ENCODE measurements around the gene ADCY6.
"Not testable (repeated sequence)": the region's sequence is repeated elsewhere in the genome, so short reads cannot be mapped to it uniquely, and the experiment has no call there.

Gene ADCY6

DNA sequence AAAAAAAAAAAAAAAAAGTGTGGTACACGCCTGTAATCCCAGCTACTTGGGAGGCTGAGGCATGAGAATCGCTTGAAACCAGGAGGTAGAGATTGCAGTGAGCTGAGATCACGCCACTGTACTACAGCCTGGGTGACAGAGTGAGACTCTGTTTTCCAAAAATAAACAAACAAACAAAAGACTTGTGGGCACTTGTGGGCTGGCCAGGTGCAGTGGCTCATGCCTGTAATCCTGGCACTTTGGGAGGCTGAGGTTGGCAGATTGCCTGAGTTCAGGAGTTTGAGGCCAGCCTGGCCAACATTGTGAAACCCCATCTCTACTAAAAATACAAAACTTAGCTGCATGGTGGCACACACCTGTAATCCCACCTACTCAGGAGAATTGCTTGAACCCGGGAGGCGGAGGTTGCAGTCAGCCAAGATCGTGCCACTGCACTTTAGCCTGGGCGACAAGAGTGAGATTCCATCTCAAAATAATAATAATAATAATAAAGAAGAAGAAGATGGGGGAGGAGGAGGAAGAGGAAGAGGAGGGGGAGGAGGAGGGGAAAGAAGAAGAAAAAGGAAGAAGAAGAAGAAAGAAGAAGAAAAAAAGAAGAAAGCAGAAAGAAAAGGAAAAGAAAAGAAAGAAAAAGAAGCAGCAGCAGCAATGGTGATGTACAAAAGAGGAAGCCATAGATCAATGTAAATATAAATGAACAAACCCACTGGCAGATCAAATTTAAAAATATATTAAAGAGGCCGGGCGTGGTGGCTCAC, 44.5 kb downstream of the ADCY6 start:
- Histone ChIP-seq H3K36me3 (ENCODE audit: control insufficient read depth in 1 of 2, insufficient read depth in 2 of 2, low read length in 2 of 2) (no peaks in the 10 kb centered on the region), H3K27me3 (ENCODE audit: low read depth, low read length) (no peaks in the 10 kb centered on the region), H3K9me3 (ENCODE audit: control insufficient read depth in 1 of 2, low read length in 2 of 2) (no peaks in the 10 kb centered on the region), H3K27ac (ENCODE audit: low read length) (no peak overlapping the region), H3K4me1 (ENCODE audit: control insufficient read depth in 1 of 2, insufficient read depth in 2 of 2, low read length in 2 of 2) (no peaks in the 10 kb centered on the region), H3K4me3 (ENCODE audit: low read depth in 1 of 2, low read length in 2 of 2) (no peak overlapping the region)

DNA sequence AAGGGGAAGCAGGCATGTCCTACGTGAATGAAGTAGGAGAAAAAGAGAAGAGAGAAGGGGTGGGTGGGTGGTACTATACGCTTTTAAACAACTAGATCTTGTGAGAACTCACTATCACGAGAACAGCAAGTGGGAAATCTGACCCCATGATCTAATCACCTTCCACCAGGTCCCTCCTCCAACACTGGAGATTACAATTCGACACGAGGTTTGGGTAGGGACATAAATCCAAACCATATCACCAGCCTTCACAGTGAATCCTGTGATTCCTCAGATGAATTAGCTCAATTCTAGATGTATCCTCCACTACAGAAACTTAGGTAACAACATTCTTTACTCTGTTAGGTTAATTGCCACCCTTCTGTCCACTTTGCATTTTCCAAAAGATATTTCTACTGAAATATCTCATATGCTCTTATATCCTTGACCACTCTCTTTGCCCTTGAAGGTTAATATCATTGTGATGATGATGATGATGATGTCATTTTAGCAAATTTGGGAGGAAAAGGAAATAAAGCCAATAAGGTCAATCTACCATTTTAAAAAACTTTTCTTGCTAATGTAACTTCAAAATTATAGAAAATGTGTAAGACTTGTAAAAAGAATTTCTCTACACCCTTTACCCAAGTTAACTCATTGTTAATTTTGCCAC, 49.1 kb downstream of the ADCY6 start:
- Histone ChIP-seq H3K9me3 (ENCODE audit: control insufficient read depth in 1 of 2, low read length in 2 of 2) (no peaks in the 10 kb centered on the region), H3K4me1 (ENCODE audit: control insufficient read depth in 1 of 2, insufficient read depth in 2 of 2, low read length in 2 of 2) (no peaks in the 10 kb centered on the region), H3K27ac (ENCODE audit: low read length) (no peak overlapping the region), H3K36me3 (ENCODE audit: control insufficient read depth in 1 of 2, insufficient read depth in 2 of 2, low read length in 2 of 2) (no peaks in the 10 kb centered on the region), H3K4me3 (ENCODE audit: low read depth in 1 of 2, low read length in 2 of 2) (no peak overlapping the region), H3K27me3 (ENCODE audit: low read depth, low read length) (no peaks in the 10 kb centered on the region)

DNA sequence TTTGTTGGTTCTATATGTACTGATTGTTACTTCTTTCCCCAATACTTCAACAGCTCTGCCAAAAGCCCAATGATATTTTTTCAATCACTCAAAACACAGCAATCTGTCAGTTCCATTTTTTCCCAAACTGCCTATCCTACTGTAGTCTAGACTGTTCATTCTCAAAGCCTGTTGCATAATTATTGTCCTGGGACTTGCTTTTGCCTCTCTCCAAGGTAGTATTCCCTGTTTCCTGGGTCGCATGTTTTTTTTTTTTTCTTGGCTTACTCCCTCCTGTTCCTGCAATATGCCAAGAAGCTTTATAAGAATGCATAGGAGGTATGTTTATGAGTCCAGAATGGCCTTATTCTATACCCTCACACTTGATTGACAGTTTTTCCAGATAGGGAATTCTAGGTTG, 52.4 kb downstream of the ADCY6 start:
- Histone ChIP-seq H3K36me3 (ENCODE audit: control insufficient read depth in 1 of 2, insufficient read depth in 2 of 2, low read length in 2 of 2) (no peaks in the 10 kb centered on the region), H3K27ac (ENCODE audit: low read length) (no peak overlapping the region), H3K27me3 (ENCODE audit: low read depth, low read length) (no peaks in the 10 kb centered on the region), H3K4me1 (ENCODE audit: control insufficient read depth in 1 of 2, insufficient read depth in 2 of 2, low read length in 2 of 2) (no peaks in the 10 kb centered on the region), H3K4me3 (ENCODE audit: low read depth in 1 of 2, low read length in 2 of 2) (no peak overlapping the region), H3K9me3 (ENCODE audit: control insufficient read depth in 1 of 2, low read length in 2 of 2) (no peaks in the 10 kb centered on the region)

DNA sequence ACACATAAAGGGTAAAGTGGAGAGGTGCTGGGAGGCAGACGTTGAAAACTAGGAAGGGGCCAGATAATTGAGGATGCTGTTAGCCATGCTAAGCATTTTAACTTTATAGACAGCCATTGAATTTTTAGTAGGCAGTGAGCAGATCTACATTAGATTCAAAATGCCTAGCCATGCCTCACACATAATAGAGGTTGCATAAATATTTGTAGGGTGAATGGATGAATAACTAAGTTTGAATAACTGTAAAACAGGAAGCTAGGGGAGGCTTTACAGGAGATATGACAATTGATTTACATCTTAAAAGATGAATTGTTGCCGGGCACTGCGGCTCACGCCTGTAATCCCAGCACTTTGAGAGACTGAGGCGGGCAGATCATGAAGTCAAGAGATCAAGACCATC, 60.1 kb downstream of the ADCY6 start:
- Histone ChIP-seq H3K27ac (ENCODE audit: low read length) (no peak overlapping the region), H3K4me3 (ENCODE audit: low read depth in 1 of 2, low read length in 2 of 2) (no peak overlapping the region), H3K27me3 (ENCODE audit: low read depth, low read length) (no peaks in the 10 kb centered on the region), H3K36me3 (ENCODE audit: control insufficient read depth in 1 of 2, insufficient read depth in 2 of 2, low read length in 2 of 2) (no peaks in the 10 kb centered on the region), H3K9me3 (ENCODE audit: control insufficient read depth in 1 of 2, low read length in 2 of 2) (no peaks in the 10 kb centered on the region), H3K4me1 (ENCODE audit: control insufficient read depth in 1 of 2, insufficient read depth in 2 of 2, low read length in 2 of 2) (no peaks in the 10 kb centered on the region)

DNA sequence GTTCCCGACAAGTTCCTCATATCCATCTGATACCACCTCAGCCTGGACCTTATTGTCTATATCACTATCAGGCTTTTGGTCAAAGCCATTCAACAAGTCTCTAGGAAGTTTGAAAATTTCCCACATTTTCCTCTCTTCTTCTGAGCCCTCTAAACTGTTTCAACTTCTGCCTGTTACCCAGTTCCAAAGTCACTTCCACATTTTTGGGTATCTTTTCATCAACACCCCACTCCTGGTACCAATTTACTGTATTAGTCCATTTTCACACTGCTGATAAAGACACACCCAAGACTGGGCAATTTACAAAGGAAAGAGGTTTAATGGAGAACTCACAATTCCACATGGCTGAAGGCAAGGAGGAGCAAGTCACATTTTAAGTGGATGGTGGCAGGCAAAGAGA, 68.2 kb downstream of the ADCY6 start:
- H3K27me3 ChIP-seq (ENCODE audit: low read depth, low read length); H3K9me3 ChIP-seq (ENCODE audit: control insufficient read depth in 1 of 2, low read length in 2 of 2); H3K36me3 ChIP-seq (ENCODE audit: control insufficient read depth in 1 of 2, insufficient read depth in 2 of 2, low read length in 2 of 2); H3K27ac ChIP-seq (ENCODE audit: low read length); H3K4me3 ChIP-seq (ENCODE audit: low read depth in 1 of 2, low read length in 2 of 2); H3K4me1 ChIP-seq (ENCODE audit: control insufficient read depth in 1 of 2, insufficient read depth in 2 of 2, low read length in 2 of 2): not testable (repeated sequence)

DNA sequence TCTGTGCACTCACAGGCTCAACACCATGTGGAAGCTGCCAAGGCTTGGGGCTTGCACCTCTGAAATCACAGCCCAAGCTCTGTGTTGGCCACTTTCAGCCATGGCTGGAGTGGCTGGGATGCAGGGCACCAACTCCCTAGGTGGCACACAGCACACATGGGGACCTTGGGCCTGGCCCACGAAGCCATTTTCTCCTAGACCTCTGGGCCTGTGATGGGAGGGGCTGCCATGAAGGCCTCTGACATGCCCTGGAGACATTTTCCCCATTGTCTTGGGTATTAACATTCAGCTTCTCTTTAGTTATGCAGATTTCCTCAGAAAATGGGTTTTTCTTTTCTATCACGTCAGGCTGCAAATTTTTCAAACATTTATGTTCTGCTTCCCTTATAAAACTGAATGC, 68.7 kb downstream of the ADCY6 start:
- H3K9me3 ChIP-seq (ENCODE audit: control insufficient read depth in 1 of 2, low read length in 2 of 2); H3K4me1 ChIP-seq (ENCODE audit: control insufficient read depth in 1 of 2, insufficient read depth in 2 of 2, low read length in 2 of 2); H3K4me3 ChIP-seq (ENCODE audit: low read depth in 1 of 2, low read length in 2 of 2); H3K27ac ChIP-seq (ENCODE audit: low read length); H3K27me3 ChIP-seq (ENCODE audit: low read depth, low read length); H3K36me3 ChIP-seq (ENCODE audit: control insufficient read depth in 1 of 2, insufficient read depth in 2 of 2, low read length in 2 of 2): not testable (repeated sequence)

DNA sequence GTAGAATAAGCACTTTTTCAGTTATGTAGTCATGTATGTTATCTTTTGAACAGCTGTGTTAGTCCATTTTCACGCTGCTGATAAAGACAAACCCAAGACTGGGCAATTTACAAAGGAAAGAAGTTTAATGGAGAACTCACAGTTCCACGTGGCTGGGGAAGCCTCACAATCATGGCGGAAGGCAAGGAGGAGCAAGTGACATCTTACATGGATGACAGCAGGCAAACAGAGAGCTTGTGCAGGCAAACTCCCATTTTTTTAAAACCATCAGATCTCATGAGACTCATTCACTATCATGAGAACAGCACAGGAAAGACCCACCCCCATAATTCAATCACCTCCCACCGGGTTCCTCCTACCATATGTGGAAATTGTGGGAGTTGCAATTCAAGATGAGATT, 69.9 kb downstream of the ADCY6 start:
- H3K4me3 ChIP-seq (ENCODE audit: low read depth in 1 of 2, low read length in 2 of 2); H3K27me3 ChIP-seq (ENCODE audit: low read depth, low read length); H3K36me3 ChIP-seq (ENCODE audit: control insufficient read depth in 1 of 2, insufficient read depth in 2 of 2, low read length in 2 of 2); H3K9me3 ChIP-seq (ENCODE audit: control insufficient read depth in 1 of 2, low read length in 2 of 2); H3K27ac ChIP-seq (ENCODE audit: low read length): not testable (repeated sequence)
- peaks cover 0 to 19% of the 10 kb centered on the region in 2 donors for H3K4me1 ChIP-seq (ENCODE audit: control insufficient read depth in 1 of 2, insufficient read depth in 2 of 2, low read length in 2 of 2)

DNA sequence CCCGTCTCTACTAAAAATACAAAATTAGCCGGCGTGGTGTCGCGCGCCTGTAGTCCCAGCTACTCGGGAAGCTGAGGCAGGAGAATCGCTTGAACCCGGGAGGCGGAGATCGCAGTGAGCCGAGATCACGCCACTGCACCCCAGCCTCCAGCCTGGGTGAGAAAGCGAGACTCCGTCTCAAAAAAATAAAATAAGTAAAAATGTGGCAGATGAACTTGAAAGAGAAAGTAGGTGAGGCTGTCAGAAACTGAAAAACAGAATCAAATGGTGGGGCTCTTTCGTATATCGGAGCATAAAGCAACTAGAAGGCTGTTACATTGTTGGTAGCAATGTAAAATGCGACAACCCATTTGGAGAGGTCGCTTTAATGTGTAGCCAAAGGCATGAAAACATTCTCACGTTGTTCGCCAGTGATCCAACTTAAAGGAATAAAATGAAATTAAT, 71.6 kb downstream of the ADCY6 start:
- H3K4me3 ChIP-seq (ENCODE audit: low read depth in 1 of 2, low read length in 2 of 2): peak overlapping the region; percentile 92 to 96
- peaks cover 0 to 30% of the 10 kb centered on the region in 2 donors for H3K4me1 ChIP-seq (ENCODE audit: control insufficient read depth in 1 of 2, insufficient read depth in 2 of 2, low read length in 2 of 2)
- H3K9me3 ChIP-seq (ENCODE audit: control insufficient read depth in 1 of 2, low read length in 2 of 2): peaks cover 0 to 8% of the 10 kb centered on the region in 2 donors
- H3K36me3 ChIP-seq (ENCODE audit: control insufficient read depth in 1 of 2, insufficient read depth in 2 of 2, low read length in 2 of 2): peaks cover 9 to 17% of the 10 kb centered on the region in 2 donors
- H3K27ac ChIP-seq (ENCODE audit: low read length): peak overlapping the region; percentile 99
- H3K27me3 ChIP-seq (ENCODE audit: low read depth, low read length): no peaks in the 10 kb centered on the region

DNA sequence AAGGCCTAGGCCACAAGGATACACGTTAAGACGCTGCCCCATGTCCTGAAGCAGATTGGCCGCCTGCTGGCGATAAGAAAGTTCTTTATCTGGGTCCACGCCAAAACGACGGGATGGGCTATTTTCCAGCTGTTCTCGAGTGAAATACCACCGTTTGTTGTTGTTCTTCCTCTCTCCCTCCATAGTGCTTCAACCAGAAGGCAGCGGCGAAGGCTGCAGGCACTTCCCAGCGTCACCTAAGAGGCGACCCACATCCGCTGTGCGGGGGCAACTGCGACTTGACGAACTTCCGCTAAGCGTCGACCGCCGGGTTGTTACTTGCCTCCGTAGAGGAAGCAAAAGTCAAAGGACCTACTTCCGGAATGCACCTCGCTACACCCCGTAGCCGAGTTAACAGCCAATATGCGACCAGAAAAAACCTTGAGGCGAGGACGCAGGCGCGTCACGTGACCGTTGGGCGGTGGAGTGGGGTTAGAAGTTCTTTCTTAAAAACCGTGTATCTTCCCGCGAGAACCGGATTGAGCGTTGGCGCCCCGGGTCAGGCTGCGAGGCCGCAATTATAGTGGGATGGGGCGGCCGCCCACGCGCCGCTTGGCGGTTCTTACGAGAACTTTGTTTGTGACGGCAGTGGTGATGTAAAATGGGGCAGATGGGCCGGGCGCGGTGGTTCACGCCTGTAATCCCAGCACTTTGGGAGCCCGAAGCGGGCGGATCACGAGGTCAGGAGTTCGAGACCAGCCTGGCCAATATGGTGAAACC, 72.2 kb downstream of the ADCY6 start, which contains the start of gene CCNT1:
TSS of gene CCNT1 (minus strand) at position 215 of the 759 bp plus-strand sequence. CDS start at position 183, 32 bp downstream.
- H3K27ac ChIP-seq (ENCODE audit: low read length): peak within 1 kb of the TSS; percentile 99
- H3K9me3 ChIP-seq (ENCODE audit: control insufficient read depth in 1 of 2, low read length in 2 of 2): peaks cover 0 to 8% of the 10 kb centered on the region in 2 donors
- peaks cover 0 to 30% of the 10 kb centered on the region in 2 donors for H3K4me1 ChIP-seq (ENCODE audit: control insufficient read depth in 1 of 2, insufficient read depth in 2 of 2, low read length in 2 of 2)
- no peaks in the 10 kb centered on the region for H3K27me3 ChIP-seq (ENCODE audit: low read depth, low read length)
- H3K36me3 ChIP-seq (ENCODE audit: control insufficient read depth in 1 of 2, insufficient read depth in 2 of 2, low read length in 2 of 2): peaks cover 12 to 17% of the 10 kb centered on the region in 2 donors
- peak within 1 kb of the TSS; percentile 92 to 96 for H3K4me3 ChIP-seq (ENCODE audit: low read depth in 1 of 2, low read length in 2 of 2)
